HG03571 (cell line): Measurements from ENCODE around the gene USP17L28.
"Not testable (repeated sequence)": the region's sequence is repeated elsewhere in the genome, so short reads cannot be mapped to it uniquely, and the experiment has no call there.

Source experiments
- ATAC-seq: cut with Tn5 transposase; IDR thresholded peaks from one replicate; pipeline ENCODE4 v1.9.1; 2021; ENCODE audit not compliant: unreplicated experiment

Gene USP17L28, protein sequence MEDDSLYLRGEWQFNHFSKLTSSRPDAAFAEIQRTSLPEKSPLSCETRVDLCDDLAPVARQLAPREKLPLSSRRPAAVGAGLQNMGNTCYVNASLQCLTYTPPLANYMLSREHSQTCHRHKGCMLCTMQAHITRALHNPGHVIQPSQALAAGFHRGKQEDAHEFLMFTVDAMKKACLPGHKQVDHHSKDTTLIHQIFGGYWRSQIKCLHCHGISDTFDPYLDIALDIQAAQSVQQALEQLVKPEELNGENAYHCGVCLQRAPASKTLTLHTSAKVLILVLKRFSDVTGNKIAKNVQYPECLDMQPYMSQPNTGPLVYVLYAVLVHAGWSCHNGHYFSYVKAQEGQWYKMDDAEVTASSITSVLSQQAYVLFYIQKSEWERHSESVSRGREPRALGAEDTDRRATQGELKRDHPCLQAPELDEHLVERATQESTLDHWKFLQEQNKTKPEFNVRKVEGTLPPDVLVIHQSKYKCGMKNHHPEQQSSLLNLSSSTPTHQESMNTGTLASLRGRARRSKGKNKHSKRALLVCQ

GRCh38 chr4:9348593-9348992, at the start of gene USP17L28:
TSS of gene USP17L28 (plus strand) at chr4:9348893. CDS start at chr4:9348893, 0 bp downstream.
- ATAC-seq = not testable (repeated sequence)

GRCh38 chr4:9324191-9324590, 24.5 kb upstream of the USP17L28 start:
- ATAC-seq = not testable (repeated sequence)

DNA sequence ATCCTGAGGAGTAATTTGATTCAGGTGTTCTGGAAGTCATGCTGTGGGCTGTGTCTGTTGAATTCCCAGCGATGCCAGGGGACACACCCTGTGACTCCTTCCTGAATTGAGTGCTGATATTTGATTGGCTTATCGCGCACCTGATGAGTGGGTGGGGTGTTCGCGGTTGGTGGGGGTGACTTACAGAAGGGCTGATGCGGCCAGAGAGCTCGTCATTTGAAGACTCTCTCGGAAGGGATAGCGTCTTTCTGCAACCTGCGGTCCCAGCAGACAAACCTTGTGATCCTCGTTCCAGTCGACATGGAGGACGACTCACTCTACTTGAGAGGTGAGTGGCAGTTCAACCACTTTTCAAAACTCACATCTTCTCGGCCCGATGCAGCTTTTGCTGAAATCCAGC, 23.8 kb upstream of the USP17L28 start, which contains the start of gene USP17L24:
USP17L24 (plus strand) TSS at position 301 of the 400 bp plus-strand sequence; CDS start at position 301, 0 bp downstream.
- ATAC-seq = not testable (repeated sequence)

DNA sequence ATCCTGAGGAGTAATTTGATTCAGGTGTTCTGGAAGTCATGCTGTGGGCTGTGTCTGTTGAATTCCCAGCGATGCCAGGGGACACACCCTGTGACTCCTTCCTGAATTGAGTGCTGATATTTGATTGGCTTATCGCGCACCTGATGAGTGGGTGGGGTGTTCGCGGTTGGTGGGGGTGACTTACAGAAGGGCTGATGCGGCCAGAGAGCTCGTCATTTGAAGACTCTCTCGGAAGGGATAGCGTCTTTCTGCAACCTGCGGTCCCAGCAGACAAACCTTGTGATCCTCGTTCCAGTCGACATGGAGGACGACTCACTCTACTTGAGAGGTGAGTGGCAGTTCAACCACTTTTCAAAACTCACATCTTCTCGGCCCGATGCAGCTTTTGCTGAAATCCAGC, 19.1 kb upstream of the USP17L28 start, which contains the start of gene USP17L25:
USP17L25 (plus strand) TSS at position 301 of the 400 bp plus-strand sequence; CDS start at position 301, 0 bp downstream.
- not testable (repeated sequence) for ATAC-seq

- ATAC-seq = not testable (repeated sequence)
Measured at GRCh38 chr4:9334358-9334757, 14.3 kb upstream of the USP17L28 start, which contains the start of gene USP17L26. TSS of gene USP17L26 (plus strand) at chr4:9334658. CDS start at chr4:9334658, 0 bp downstream.

DNA sequence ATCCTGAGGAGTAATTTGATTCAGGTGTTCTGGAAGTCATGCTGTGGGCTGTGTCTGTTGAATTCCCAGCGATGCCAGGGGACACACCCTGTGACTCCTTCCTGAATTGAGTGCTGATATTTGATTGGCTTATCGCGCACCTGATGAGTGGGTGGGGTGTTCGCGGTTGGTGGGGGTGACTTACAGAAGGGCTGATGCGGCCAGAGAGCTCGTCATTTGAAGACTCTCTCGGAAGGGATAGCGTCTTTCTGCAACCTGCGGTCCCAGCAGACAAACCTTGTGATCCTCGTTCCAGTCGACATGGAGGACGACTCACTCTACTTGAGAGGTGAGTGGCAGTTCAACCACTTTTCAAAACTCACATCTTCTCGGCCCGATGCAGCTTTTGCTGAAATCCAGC, 9.6 kb upstream of the USP17L28 start, which contains the start of gene USP17L5:
USP17L5 (plus strand) TSS at position 301 of the 400 bp plus-strand sequence; CDS start at position 301, 0 bp downstream.
- not testable (repeated sequence) for ATAC-seq

GRCh38 chr4:9343848-9344247, 4.8 kb upstream of the USP17L28 start, which contains the start of gene USP17L27:
TSS of gene USP17L27 (plus strand) at chr4:9344148. CDS start at chr4:9344148, 0 bp downstream.
- not testable (repeated sequence) for ATAC-seq

DNA sequence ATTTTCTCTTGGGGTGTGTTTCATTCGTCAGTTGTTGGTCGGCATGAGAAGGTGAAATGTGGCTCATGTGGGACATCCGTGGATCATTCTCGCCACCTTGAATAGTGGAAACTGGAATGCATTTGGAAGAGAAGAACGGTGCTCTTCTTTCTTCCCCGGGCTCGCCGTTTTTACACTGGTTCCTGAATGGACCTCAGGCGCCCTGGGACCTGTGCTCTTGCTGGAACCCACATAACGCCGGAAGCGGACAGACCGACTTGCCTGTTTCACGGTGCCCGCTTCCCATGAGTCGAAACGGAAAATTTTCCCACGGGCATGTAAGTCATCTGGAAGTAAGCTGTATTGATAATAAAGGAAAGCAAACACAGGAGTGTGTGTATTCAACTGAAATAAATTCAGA, 2.2 kb downstream of the USP17L28 start:
- not testable (repeated sequence) for ATAC-seq

DNA sequence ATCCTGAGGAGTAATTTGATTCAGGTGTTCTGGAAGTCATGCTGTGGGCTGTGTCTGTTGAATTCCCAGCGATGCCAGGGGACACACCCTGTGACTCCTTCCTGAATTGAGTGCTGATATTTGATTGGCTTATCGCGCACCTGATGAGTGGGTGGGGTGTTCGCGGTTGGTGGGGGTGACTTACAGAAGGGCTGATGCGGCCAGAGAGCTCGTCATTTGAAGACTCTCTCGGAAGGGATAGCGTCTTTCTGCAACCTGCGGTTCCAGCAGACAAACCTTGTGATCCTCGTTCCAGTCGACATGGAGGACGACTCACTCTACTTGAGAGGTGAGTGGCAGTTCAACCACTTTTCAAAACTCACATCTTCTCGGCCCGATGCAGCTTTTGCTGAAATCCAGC, 4.6 kb downstream of the USP17L28 start, which contains the start of gene USP17L29:
USP17L29 (plus strand) TSS at position 301 of the 400 bp plus-strand sequence; CDS start at position 301, 0 bp downstream.
- ATAC-seq = not testable (repeated sequence)

GRCh38 chr4:9362829-9363228, 14.1 kb downstream of the USP17L28 start, which contains the start of gene USP17L30:
TSS of gene USP17L30 (plus strand) at chr4:9363129. CDS start at chr4:9363129, 0 bp downstream.
- not testable (repeated sequence) for ATAC-seq

- ATAC-seq = not testable (repeated sequence)
Measured at GRCh38 chr4:9379881-9380280, 31.2 kb downstream of the USP17L28 start.

DNA sequence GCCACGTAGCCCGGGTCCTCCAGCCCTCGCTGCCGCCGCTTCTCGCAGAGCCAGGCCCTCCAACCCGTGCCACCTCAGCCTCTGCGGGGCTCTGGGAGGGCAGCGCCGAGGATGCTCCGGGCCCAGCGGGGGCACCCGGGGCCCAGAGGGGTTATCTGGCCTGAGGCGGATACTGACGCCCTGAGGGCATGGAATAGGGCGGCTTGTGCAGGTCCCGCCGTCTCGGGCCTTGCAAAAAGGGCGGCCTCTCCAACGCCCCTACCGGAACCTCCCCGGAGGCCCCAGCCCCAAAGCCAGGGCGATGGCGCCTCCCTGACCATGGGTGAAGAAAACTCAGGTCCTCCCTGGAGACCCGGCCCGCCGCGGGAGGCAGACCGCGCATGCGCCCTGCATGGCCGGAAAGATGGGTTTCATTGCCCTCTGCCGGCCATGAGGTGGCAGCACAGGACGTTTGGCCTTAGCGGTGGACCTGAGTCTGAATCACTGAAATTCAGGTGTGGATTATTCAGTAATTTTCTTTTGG, 32.4 kb downstream of the USP17L28 start:
- not testable (repeated sequence) for ATAC-seq

DNA sequence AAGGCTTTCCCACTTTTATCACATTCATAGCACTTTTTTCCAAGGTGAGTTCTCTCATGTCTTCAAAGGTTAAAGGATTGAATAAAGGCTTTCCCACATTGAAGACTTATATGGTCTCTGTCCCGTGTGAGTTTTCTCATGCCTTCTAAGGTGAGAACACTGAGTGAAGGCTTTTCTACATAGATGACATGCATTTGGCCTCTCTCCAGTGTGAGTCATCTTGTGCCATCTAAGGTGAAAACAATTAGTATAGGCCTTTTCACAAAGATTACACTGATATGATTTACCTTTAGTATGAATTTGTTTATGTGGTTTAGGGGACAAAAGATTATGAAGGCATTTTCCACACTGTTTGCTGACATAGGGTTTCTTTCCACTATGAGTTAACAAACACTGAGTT, 35.4 kb downstream of the USP17L28 start:
- no peak for ATAC-seq

- not testable (repeated sequence) for ATAC-seq
Measured at GRCh38 chr4:9389001-9389400, 40.3 kb downstream of the USP17L28 start.
